ENCODE measurements around the gene IKZF5. TPM values are rescaled to one million over a fixed set of nuclear protein-coding genes. Genes with fewer than 3 reads are reported as not detected.

The IKZF5 gene
- total and polyA plus RNA-seq, 9 of the 15 experiments (the other 6 are each of a cell fraction or from before 2014, with no cell fraction given) = 3.8 to 19.6 (median 12.4) TPM

DNA sequence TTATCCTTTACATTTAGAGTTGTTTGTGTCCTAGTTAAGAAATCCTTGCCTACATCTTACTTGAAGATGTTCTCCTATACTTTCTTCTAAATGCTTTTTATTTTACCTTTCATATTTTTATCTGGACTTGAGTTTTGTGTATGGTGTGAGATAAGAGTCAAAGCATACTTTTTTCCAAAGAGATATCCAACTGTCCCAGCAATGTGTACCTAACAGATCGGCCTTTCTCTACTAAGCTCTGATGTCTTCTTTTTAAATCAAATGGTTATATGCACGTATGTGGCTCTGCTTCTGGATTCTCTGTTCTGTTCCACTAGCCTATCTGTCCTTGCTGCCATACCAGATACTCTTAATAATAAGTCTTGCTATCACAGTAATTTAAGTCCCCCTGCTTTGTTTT is 7.2 kb downstream of the IKZF5 start:
- POLR2A ChIA-PET = no interaction called here
- H3K27me3 ChIP-seq (ENCODE audit: control insufficient read depth in 2 of 2, insufficient read depth in 2 of 2, low read length in 2 of 2) = no peaks in the 10 kb centered on the region
- WGBS (ENCODE audit: insufficient coverage, low coverage, missing lambda C conversion rate) = 31% methylated on average over 2 of the region's 2 CpGs
- FAIRE-seq (no peak), DNase-seq (ENCODE audit: extremely low read depth in 1 of 4, low spot score in 3 of 4) (no peak), ATAC-seq (0 out of 3 replicates have a peak, but pooled peaks have one; percentile 29)
- TF ChIP-seq ARID1B (IDR thresholded peaks at IDR 0.05) (peak; percentile 35; the same call in 1 of the 2 replicates), CBFA2T3 (IDR thresholded peaks at IDR 0.05) (peak; percentile 58), CBFA2T2 (conservative IDR thresholded peaks at IDR 0.05) (peak; percentile 43; the same call in 1 of the 2 replicates), TAL1 (IDR thresholded peaks at IDR 0.05) (peak; percentile 34; the same call in 1 of the 2 replicates), XRCC5 (IDR thresholded peaks at IDR 0.05; ENCODE audit: low read depth, low read length) (no peak)
- TF ChIP-seq, protein P1, sequence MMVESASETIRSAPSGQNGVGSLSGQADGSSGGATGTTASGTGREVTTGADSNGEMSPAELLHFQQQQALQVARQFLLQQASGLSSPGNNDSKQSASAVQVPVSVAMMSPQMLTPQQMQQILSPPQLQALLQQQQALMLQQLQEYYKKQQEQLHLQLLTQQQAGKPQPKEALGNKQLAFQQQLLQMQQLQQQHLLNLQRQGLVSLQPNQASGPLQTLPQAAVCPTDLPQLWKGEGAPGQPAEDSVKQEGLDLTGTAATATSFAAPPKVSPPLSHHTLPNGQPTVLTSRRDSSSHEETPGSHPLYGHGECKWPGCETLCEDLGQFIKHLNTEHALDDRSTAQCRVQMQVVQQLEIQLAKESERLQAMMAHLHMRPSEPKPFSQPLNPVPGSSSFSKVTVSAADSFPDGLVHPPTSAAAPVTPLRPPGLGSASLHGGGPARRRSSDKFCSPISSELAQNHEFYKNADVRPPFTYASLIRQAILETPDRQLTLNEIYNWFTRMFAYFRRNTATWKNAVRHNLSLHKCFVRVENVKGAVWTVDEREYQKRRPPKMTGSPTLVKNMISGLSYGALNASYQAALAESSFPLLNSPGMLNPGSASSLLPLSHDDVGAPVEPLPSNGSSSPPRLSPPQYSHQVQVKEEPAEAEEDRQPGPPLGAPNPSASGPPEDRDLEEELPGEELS (CRISPR knock-in tag; IDR thresholded peaks at IDR 0.05; ENCODE audit: borderline replicate concordance) = no peak
- in situ Hi-C loops (cut with MboI) = no loop called here
- H3K9me1 ChIP-seq (ENCODE audit: control insufficient read depth, insufficient read depth, low read length) = no peaks in the 10 kb centered on the region
- H3K4me2 ChIP-seq (ENCODE audit: insufficient read depth, low read length) = no peak overlapping the region
- CTCF ChIA-PET (ENCODE audit: low intra/inter-chr PET ratio) = no interaction called here
- no peak overlapping the region for H3K27ac ChIP-seq (ENCODE audit: extremely low read depth, low read depth, low read length)
- no peak overlapping the region for H3K4me3 ChIP-seq
- no peak overlapping the region for H3K9ac ChIP-seq (ENCODE audit: insufficient read depth in 1 of 2, low read depth in 2 of 2, low read length in 2 of 2)
- intact Hi-C loops (cut with micrococcal nuclease) = no loop called here
- peaks cover 67% of the 10 kb centered on the region for H3K79me2 ChIP-seq (ENCODE audit: control insufficient read depth, insufficient read depth, low read length)
- no peaks in the 10 kb centered on the region for H4K20me1 ChIP-seq (replicated peaks; ENCODE audit: control insufficient read depth, insufficient read depth, low read length)
- H3K9me3 ChIP-seq (replicated peaks; ENCODE audit: control insufficient read depth, insufficient read depth, low read depth, low read length) = no peaks in the 10 kb centered on the region
- peaks cover 0 to 7% of the 10 kb centered on the region in 2 experiments; a peak in 2 of 5 replicates for H3K4me1 ChIP-seq (replicated peaks in 1 of 2; ENCODE audit: control insufficient read depth in 2 of 2, insufficient read depth in 2 of 2, low read length in 2 of 2)
- H3K36me3 ChIP-seq (ENCODE audit: control insufficient read depth, insufficient read depth, low read length) = peaks cover 40% of the 10 kb centered on the region
- no peak overlapping the region for H2AFZ ChIP-seq (ENCODE audit: low read depth, low read length)
- BruUV-seq (replicated peaks) = no TSS peak

Measured in K562 (cell line).